ENCODE data around the gene HSD17B14.

The HSD17B14 gene

GRCh38 chr19:48870048-48870447, 33.8 kb upstream of the HSD17B14 start:
- TF ChIP-seq CTCF (IDR thresholded peaks at IDR 0.05; ENCODE audit: borderline replicate concordance, insufficient read depth, low read depth, low read length) = no peak
- no peak overlapping the region for H3K4me3 ChIP-seq (ENCODE audit: low read depth, low read length)

- TF ChIP-seq CTCF (IDR thresholded peaks at IDR 0.05; ENCODE audit: borderline replicate concordance, insufficient read depth, low read depth, low read length) = no peak
- H3K4me3 ChIP-seq (ENCODE audit: low read depth, low read length) = no peak within 1 kb of the TSS
Measured at GRCh38 chr19:48868114-48868886, 32.0 kb upstream of the HSD17B14 start, which contains the start of gene PLEKHA4. Gene PLEKHA4, minus strand, starts transcription at chr19:48868617. Its CDS starts 997 bp downstream, at chr19:48867620.

GRCh38 chr19:48867746-48868113, 31.4 kb upstream of the HSD17B14 start:
- TF ChIP-seq CTCF (IDR thresholded peaks at IDR 0.05; ENCODE audit: borderline replicate concordance, insufficient read depth, low read depth, low read length) = no peak
- H3K4me3 ChIP-seq (ENCODE audit: low read depth, low read length) = no peak overlapping the region

GRCh38 chr19:48867123-48867745, 30.9 kb upstream of the HSD17B14 start:
- no peak for TF ChIP-seq CTCF (IDR thresholded peaks at IDR 0.05; ENCODE audit: borderline replicate concordance, insufficient read depth, low read depth, low read length)
- no peak overlapping the region for H3K4me3 ChIP-seq (ENCODE audit: low read depth, low read length)

GRCh38 chr19:48866692-48867091, 30.4 kb upstream of the HSD17B14 start:
- no peak overlapping the region for H3K4me3 ChIP-seq (ENCODE audit: low read depth, low read length)
- no peak for TF ChIP-seq CTCF (IDR thresholded peaks at IDR 0.05; ENCODE audit: borderline replicate concordance, insufficient read depth, low read depth, low read length)

GRCh38 chr19:48862827-48863226, 26.5 kb upstream of the HSD17B14 start:
- H3K4me3 ChIP-seq (ENCODE audit: low read depth, low read length) = no peak overlapping the region
- no peak for TF ChIP-seq CTCF (IDR thresholded peaks at IDR 0.05; ENCODE audit: borderline replicate concordance, insufficient read depth, low read depth, low read length)

GRCh38 chr19:48861313-48861712, 25.0 kb upstream of the HSD17B14 start:
- no peak overlapping the region for H3K4me3 ChIP-seq (ENCODE audit: low read depth, low read length)
- TF ChIP-seq CTCF (IDR thresholded peaks at IDR 0.05; ENCODE audit: borderline replicate concordance, insufficient read depth, low read depth, low read length) = no peak
